Measurements from ENCODE around the gene SLC7A5.
"Not testable (repeated sequence)": the region's sequence is repeated elsewhere in the genome, so short reads cannot be mapped to it uniquely, and the experiment has no call there.

Gene SLC7A5

DNA sequence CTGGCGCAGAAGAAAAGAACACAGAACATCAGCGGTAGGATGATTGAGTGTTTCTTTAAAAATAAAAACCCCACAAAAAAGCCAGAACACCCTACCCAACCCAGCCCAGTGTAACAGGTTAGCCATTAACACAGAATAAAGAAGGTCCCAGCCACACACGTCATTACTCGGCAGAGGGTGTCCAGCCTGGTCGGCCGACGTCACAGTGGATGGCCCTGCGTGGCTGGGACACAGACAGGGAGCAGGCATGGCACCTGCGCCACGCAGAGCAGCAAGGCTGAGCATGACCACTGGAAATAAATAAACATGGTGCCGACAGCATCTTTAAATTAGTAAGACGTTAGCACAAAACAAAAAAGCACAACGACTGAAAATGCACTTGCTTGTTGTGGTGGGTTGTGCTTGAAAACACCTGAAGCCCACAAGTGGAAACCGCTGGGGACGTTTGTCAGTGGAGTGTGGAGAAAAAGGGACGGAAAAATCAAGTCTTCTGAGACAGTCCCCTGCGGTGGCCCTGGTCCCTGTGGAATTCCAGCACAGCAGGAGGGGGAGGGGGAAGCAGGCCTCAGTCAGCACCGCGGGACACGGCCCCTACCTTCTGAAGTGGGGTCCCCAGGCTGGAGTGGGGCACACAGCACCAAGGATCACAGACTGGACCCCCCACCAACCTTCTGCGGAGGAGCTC lies 39.2 kb downstream of the SLC7A5 start:
- H3K4me3 ChIP-seq (ENCODE audit: low read length): no peak overlapping the region
- no peak for DNase-seq (ENCODE audit: low read depth)
- TF ChIP-seq, protein P1, sequence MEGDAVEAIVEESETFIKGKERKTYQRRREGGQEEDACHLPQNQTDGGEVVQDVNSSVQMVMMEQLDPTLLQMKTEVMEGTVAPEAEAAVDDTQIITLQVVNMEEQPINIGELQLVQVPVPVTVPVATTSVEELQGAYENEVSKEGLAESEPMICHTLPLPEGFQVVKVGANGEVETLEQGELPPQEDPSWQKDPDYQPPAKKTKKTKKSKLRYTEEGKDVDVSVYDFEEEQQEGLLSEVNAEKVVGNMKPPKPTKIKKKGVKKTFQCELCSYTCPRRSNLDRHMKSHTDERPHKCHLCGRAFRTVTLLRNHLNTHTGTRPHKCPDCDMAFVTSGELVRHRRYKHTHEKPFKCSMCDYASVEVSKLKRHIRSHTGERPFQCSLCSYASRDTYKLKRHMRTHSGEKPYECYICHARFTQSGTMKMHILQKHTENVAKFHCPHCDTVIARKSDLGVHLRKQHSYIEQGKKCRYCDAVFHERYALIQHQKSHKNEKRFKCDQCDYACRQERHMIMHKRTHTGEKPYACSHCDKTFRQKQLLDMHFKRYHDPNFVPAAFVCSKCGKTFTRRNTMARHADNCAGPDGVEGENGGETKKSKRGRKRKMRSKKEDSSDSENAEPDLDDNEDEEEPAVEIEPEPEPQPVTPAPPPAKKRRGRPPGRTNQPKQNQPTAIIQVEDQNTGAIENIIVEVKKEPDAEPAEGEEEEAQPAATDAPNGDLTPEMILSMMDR (conservative IDR thresholded peaks at IDR 0.05; ENCODE audit: low read length): no peak

DNA sequence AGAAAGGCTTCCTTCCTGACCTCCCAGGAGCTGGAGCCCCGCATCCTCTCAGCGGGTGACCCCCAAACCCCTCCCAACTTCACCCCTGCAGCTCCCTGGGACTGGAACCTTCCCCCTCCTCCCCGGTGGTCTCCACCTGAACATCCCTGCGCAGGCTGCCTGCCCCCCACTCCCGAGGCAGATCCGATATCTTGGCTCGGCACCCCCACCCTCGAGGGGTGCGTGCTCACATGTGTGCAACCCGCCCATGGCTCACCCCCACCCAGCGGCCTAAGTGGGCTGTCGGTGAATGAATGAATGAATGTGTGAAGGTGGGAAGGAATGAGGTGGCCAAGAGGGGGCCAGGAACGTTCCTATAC lies 39.7 kb downstream of the SLC7A5 start:
- H3K4me3 ChIP-seq (ENCODE audit: low read length): no peak overlapping the region
- no peak for DNase-seq (ENCODE audit: low read depth)
- TF ChIP-seq, protein P1 (conservative IDR thresholded peaks at IDR 0.05; ENCODE audit: low read length): no peak

DNA sequence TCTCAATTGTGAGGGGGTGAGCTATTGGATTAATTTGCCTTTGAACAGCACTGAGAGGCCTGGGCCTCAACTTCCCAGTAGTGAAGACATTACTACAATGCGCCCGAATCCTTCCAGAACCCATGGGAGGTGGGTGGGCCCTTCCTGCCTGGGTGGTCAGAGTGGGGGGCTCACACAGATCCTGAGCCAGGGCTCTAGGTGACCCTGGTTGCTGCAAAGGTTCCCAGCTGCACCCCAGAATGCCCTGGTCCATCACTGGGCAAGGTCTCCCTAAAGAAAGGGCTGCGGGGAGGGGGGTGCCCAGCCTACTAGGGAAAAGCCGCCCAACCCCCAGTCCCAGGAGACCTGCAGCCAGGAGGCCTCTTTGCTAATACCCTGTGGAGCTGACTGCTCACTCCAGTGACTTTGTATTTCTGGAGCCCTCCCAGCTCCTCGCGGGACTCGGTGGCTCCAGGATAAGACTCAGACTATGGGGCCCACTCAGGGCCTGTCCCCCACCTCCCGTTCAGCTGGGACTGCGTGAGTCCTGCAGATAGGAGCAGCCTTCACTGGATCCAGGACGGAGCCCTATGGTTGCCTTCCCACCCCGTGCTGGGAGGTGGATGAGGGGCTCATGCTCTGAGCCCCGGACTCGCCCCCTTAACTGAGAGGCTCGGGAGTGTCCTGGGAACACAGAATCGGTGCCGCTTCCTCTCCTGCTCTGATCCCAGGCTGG lies 40.2 kb downstream of the SLC7A5 start:
- TF ChIP-seq, protein P1 (conservative IDR thresholded peaks at IDR 0.05; ENCODE audit: low read length): no peak
- no peak for DNase-seq (ENCODE audit: low read depth)
- H3K4me3 ChIP-seq (ENCODE audit: low read length): no peak overlapping the region

DNA sequence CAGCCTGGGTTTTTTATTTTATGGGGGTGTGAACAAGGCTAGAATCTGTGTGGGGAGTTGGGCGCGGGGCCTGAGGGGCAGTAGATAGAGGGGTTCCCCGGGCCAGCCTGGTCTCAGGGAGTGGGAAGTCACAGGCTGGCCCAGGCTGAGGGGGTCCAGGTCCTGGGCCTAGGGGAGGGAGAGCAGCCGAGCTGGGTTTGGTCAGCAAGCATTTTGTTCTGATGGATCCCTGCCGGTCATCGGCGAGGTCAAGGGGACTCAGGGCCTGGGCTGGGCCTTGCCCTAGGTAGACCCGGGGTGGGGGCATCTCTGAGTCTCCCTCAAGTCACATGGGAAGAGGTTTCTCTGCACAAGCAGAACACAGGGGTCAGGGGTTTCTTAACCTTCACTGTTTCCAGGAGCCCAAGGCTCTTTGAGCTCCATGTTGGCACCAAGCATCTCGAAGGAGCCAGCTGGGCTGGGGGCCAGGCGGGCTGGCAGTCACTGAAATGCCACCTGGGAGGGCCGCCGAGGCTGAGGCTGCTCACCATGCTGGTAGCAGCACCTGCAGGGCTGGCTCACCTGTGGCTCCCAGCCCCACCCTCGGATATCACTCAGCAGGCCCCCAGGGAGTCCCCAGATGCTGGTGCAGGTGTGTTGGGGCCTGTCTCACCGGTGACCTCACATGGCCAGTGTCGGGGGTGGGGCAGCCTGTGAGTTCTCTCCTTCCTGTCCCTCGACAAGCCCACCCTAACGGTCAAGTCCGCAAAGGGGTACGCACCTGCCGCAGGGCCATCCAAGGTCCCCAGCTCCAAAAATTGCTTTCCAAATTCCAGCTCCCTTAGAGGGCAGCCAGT lies 41.0 kb downstream of the SLC7A5 start:
- H3K4me3 ChIP-seq (ENCODE audit: low read length): no peak overlapping the region
- TF ChIP-seq, protein P1 (conservative IDR thresholded peaks at IDR 0.05; ENCODE audit: low read length): no peak
- DNase-seq (ENCODE audit: low read depth): no peak

DNA sequence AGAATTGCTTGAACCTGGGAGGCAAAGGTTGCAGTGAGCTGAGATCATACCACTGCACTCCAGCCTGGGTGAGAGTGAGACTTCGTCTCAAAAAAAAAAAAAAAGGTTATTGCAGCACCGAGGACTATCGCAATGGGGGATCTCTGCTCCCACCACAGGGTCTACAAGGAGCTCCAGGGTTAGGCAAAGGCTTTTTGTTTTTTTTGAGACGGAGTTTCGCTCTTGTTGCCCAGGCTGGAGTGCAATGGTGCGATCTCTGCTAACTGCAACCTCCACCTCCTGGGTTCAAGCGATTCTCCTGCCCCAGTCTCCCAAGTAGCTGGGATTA lies 41.8 kb downstream of the SLC7A5 start:
- H3K4me3 ChIP-seq (ENCODE audit: low read length); DNase-seq (ENCODE audit: low read depth): not testable (repeated sequence)

DNA sequence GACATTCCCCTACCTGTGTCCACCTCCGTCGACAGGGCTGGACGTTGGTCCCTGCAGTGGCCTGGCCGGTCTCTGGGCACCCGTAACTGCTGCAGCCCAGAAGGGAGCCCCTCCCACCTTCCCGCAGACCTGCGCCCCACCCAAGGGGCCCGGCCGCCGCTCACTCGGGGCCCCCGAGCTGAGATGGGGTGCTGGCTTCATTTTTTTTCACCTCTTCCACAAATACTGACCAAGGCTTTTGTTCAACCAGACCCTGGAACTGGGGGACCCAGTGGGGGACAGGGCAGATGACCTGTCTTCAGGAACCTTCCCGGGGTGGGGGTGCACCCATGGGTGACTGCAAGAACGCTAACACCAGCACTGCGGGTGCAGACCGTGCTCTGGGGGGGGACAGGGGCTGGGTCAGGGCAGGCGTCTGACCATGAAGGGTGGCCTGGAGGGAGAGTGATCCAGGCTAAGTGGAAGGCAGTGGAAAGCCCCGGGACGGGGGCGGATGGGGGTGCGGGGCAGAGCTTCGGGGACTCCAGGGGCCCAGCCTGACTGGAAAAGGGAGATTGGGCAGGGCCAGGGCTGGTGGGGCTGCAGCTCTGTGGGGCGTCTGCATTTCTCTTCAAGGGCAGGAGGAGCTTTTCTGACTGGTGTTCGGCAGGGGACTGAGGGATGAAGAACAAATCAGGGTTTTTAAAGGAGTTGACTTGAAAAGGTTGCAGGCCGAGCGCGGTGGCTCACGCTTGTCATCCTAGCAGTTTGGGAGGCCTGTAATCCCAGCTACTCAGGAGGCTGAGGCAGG lies 42.3 kb downstream of the SLC7A5 start:
- DNase-seq (ENCODE audit: low read depth): no peak
- TF ChIP-seq, protein P1 (conservative IDR thresholded peaks at IDR 0.05; ENCODE audit: low read length): no peak

DNA sequence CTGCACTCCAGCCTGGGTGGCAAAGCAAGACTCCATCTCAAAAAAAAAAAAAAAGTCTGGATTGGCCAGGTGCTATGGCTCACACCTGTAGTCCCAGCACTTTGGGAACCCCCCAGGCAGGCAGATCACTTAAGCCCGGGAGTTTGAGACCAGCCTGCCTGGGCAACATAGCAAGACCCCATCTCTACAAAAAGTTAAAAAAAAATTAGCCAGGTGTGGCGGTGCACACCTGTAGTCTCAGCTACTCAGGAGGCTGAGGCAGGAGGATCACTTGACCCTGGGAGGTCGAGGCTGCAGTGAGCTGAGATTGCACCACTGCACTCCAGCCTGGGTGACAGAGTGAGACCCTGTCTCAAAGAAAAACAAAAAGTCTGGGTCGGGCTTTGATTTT lies 42.9 kb downstream of the SLC7A5 start:
- H3K4me3 ChIP-seq (ENCODE audit: low read length): not testable (repeated sequence)

More for the DNA sequence above, 42.3 kb downstream of the SLC7A5 start:
- no peak overlapping the region for H3K4me3 ChIP-seq (ENCODE audit: low read length)

DNA sequence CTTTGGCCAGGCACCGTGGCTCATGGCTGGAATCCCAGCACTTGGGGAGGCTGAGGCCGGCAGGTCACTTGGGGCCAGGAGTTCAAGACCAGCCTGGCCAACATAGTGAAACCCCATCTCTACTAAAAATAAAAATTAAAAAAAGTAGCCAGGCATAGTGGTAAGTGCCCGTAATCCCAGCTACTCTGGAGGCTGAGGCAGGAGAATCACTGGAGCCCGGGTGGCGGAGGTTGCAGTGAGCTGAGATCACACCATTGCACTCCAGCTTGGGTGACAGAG lies 43.5 kb downstream of the SLC7A5 start:
- DNase-seq (ENCODE audit: low read depth); H3K4me3 ChIP-seq (ENCODE audit: low read length): not testable (repeated sequence)

More for the DNA sequence above, 42.9 kb downstream of the SLC7A5 start:
- not testable (repeated sequence) for DNase-seq (ENCODE audit: low read depth)
